ENCODE results near the gene KRT37.

DNA sequence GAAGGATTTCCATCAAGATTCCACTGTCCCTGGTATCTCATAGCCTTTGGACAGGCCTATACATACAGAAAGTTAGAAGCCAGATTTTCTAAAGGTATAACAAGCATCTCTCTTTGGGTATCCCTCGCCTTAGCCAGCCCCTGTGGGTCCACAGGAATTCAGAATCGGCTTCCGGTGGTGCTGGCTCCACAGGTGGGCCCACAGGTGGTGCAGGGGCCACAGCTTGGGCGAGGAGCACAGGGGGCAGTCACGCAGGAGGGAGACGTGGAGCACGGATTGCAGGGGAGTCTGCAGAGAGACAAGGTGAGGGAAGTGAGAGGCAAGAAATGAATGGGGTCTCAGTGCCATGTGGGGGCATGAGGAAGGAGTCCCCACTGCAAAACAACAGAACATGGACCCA lies 12.9 kb upstream of the KRT37 start:
- TF ChIP-seq, protein P1, sequence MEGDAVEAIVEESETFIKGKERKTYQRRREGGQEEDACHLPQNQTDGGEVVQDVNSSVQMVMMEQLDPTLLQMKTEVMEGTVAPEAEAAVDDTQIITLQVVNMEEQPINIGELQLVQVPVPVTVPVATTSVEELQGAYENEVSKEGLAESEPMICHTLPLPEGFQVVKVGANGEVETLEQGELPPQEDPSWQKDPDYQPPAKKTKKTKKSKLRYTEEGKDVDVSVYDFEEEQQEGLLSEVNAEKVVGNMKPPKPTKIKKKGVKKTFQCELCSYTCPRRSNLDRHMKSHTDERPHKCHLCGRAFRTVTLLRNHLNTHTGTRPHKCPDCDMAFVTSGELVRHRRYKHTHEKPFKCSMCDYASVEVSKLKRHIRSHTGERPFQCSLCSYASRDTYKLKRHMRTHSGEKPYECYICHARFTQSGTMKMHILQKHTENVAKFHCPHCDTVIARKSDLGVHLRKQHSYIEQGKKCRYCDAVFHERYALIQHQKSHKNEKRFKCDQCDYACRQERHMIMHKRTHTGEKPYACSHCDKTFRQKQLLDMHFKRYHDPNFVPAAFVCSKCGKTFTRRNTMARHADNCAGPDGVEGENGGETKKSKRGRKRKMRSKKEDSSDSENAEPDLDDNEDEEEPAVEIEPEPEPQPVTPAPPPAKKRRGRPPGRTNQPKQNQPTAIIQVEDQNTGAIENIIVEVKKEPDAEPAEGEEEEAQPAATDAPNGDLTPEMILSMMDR (IDR thresholded peaks at IDR 0.05; ENCODE audit: low read depth, low read length), result no peak
- TF ChIP-seq EZH2phosphoT487 (IDR thresholded peaks at IDR 0.05; ENCODE audit: low read depth), result no peak

Measured in OCI-LY3 (cell line).